Measurements from ENCODE around the gene RAPGEF4.
A peak's percentile ranks its signal among the peaks of the same experiment; 100 is the strongest.
"Not testable (repeated sequence)": the region's sequence is repeated elsewhere in the genome, so short reads cannot be mapped to it uniquely, and the experiment has no call there.

Gene RAPGEF4

DNA sequence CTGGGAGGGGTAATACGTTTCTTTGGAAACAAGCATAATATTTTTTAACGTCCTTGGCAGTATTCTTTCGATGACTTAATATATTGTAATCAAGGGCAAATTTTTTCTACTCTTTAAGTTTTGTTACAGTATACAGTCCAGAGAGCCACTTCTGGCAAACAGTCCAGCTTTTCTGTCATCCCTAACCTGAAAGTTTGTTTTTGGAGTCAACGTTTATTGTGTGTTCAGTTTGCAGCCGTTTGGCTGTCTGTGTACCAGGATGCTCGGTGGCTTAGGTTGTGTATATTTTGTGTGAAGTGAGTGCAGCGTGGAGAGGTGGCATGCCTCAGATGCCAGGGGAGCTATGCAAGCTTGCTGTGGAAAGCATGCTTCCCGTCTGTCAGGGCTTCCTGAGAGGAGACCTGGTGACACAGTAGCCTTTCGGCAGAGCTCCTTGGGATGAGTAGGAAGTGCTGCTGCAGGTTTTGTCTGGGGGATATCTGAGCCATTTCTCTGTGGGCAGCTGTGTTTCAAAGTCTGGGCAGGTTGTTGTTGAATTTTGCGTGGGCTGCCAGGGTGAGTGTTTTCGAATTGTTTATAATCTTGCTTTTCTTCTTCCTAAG is 354.7 kb downstream of the RAPGEF4 start:
- Histone ChIP-seq H3K4me1 (ENCODE audit: low read length) (no peaks in the 10 kb centered on the region), H3K4me2 (ENCODE audit: low read length) (no peak overlapping the region), H3K79me2 (ENCODE audit: low read length) (peaks cover 31% of the 10 kb centered on the region), H3K4me3 (ENCODE audit: low read length) (no peak overlapping the region), H3K27me3 (ENCODE audit: low read depth, low read length) (no peaks in the 10 kb centered on the region), H3K36me3 (replicated peaks; ENCODE audit: low read depth, low read length) (peaks cover 22% of the 10 kb centered on the region), H2AFZ (ENCODE audit: low read depth, low read length) (no peak overlapping the region), H3K27ac (ENCODE audit: low read length) (no peak overlapping the region), H3K9me3 (ENCODE audit: insufficient read depth, low read length) (no peaks in the 10 kb centered on the region), H4K20me1 (ENCODE audit: insufficient read depth, low read length) (0 out of 2 replicates have a peak, but pooled peaks cover 6% of the 10 kb centered on the region), H3K9ac (ENCODE audit: low read length) (no peak overlapping the region)
- TF ChIP-seq, protein P1, sequence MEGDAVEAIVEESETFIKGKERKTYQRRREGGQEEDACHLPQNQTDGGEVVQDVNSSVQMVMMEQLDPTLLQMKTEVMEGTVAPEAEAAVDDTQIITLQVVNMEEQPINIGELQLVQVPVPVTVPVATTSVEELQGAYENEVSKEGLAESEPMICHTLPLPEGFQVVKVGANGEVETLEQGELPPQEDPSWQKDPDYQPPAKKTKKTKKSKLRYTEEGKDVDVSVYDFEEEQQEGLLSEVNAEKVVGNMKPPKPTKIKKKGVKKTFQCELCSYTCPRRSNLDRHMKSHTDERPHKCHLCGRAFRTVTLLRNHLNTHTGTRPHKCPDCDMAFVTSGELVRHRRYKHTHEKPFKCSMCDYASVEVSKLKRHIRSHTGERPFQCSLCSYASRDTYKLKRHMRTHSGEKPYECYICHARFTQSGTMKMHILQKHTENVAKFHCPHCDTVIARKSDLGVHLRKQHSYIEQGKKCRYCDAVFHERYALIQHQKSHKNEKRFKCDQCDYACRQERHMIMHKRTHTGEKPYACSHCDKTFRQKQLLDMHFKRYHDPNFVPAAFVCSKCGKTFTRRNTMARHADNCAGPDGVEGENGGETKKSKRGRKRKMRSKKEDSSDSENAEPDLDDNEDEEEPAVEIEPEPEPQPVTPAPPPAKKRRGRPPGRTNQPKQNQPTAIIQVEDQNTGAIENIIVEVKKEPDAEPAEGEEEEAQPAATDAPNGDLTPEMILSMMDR (IDR thresholded peaks at IDR 0.05; ENCODE audit: low read depth, low read length) = no peak
- TF ChIP-seq EZH2phosphoT487 (IDR thresholded peaks at IDR 0.05; ENCODE audit: low read depth) = no peak

DNA sequence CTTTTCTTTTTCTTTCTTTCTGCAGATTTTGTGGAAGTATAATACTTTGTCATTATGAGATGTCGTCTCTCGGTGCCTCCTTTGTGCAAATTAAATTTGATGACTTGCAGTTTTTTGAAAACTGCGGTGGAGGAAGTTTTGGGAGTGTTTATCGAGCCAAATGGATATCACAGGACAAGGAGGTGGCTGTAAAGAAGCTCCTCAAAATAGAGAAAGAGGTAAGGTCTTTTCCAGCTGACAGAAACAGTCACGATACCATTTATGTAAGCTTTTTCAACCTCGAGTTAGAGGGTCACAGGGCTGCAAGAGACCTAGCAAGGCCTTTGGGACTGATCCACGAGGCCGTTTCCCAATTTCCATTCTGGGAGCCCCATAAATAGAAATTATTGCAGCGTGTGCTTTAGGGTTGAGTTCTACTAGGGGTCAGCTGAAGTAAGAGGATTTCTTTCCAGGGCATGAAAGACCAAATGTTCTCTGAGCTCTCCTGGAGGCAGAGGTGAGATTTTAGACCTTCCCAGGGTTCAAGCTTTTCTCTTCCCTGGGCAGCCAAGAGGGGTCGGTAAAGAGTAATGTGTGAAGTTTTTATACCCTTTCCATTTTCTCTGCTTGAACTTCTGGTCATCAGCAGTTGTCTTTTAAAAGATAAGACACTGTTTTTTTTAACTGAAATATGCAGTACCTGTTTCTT is 355.5 kb downstream of the RAPGEF4 start:
- H3K79me2 ChIP-seq (ENCODE audit: low read length) = peaks cover 31% of the 10 kb centered on the region
- H4K20me1 ChIP-seq (ENCODE audit: insufficient read depth, low read length) = 0 out of 2 replicates have a peak, but pooled peaks cover 6% of the 10 kb centered on the region
- no peak overlapping the region for H2AFZ ChIP-seq (ENCODE audit: low read depth, low read length)
- TF ChIP-seq, protein P1 (IDR thresholded peaks at IDR 0.05; ENCODE audit: low read depth, low read length) = peak; percentile 51
- no peak for TF ChIP-seq EZH2phosphoT487 (IDR thresholded peaks at IDR 0.05; ENCODE audit: low read depth)
- peaks cover 22% of the 10 kb centered on the region for H3K36me3 ChIP-seq (replicated peaks; ENCODE audit: low read depth, low read length)
- no peaks in the 10 kb centered on the region for H3K9me3 ChIP-seq (ENCODE audit: insufficient read depth, low read length)
- no peak overlapping the region for H3K27ac ChIP-seq (ENCODE audit: low read length)
- H3K4me3 ChIP-seq (ENCODE audit: low read length) = no peak overlapping the region
- H3K27me3 ChIP-seq (ENCODE audit: low read depth, low read length) = no peaks in the 10 kb centered on the region
- H3K4me1 ChIP-seq (ENCODE audit: low read length) = no peaks in the 10 kb centered on the region
- H3K4me2 ChIP-seq (ENCODE audit: low read length) = no peak overlapping the region
- no peak overlapping the region for H3K9ac ChIP-seq (ENCODE audit: low read length)

DNA sequence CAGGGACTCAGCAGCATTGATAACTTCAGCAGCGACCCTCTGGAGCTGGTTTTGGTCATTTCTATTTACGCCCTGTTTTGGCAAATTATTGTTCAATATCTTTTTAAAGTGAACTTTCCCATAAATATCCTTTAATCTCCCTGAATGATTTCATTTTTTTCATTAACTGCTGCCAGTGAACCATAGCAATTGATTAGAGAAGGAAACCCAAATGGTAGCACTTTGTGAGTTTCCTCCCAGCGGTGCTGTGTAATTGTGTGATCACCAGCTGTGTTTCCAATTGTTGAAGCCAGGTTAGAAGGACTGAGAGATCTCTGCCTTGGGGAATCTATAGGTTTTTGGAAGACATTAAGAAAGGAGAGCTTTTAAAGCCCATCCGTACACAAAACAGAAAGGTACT is 356.3 kb downstream of the RAPGEF4 start:
- Histone ChIP-seq H2AFZ (ENCODE audit: low read depth, low read length) (no peak overlapping the region), H3K79me2 (ENCODE audit: low read length) (peaks cover 23% of the 10 kb centered on the region), H3K27ac (ENCODE audit: low read length) (no peak overlapping the region), H3K4me3 (ENCODE audit: low read length) (no peak overlapping the region), H3K9ac (ENCODE audit: low read length) (no peak overlapping the region), H3K36me3 (replicated peaks; ENCODE audit: low read depth, low read length) (peaks cover 22% of the 10 kb centered on the region), H4K20me1 (ENCODE audit: insufficient read depth, low read length) (no peaks in the 10 kb centered on the region), H3K27me3 (ENCODE audit: low read depth, low read length) (no peaks in the 10 kb centered on the region), H3K4me1 (ENCODE audit: low read length) (no peaks in the 10 kb centered on the region), H3K9me3 (ENCODE audit: insufficient read depth, low read length) (no peaks in the 10 kb centered on the region), H3K4me2 (ENCODE audit: low read length) (no peak overlapping the region)
- TF ChIP-seq EZH2phosphoT487 (IDR thresholded peaks at IDR 0.05; ENCODE audit: low read depth) = no peak
- TF ChIP-seq, protein P1 (IDR thresholded peaks at IDR 0.05; ENCODE audit: low read depth, low read length) = no peak

DNA sequence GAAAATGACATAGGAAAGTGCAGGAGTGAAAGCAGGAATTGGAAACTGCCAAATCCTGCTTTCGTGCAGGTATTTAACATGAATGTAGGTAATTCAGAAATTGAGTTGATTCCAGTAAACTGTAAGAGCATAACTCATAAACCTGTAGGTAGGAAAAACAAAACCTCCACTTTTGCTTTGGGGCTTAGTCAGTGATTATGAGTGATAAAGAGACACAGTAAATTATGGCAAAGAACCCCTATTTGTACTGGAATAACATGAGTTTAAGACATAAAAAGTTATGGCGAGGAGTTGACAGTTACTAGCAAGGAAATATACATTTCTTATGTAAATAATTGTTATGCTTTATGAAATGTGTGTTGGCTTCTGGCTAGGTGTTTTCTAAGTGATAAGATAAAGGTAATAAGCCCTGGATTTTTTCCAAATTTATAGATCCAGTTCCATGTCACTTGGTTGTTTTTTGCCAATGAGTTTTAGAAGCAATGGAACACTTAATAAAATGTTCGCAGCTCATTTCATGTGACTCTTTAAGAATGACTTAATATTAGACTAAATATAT is 357.3 kb downstream of the RAPGEF4 start:
- Histone ChIP-seq H3K79me2 (ENCODE audit: low read length) (peaks cover 14% of the 10 kb centered on the region), H3K27ac (ENCODE audit: low read length) (no peak overlapping the region), H3K9ac (ENCODE audit: low read length) (no peak overlapping the region), H4K20me1 (ENCODE audit: insufficient read depth, low read length) (no peaks in the 10 kb centered on the region), H3K4me3 (ENCODE audit: low read length) (no peak overlapping the region), H3K4me1 (ENCODE audit: low read length) (no peaks in the 10 kb centered on the region), H3K4me2 (ENCODE audit: low read length) (no peak overlapping the region), H2AFZ (ENCODE audit: low read depth, low read length) (no peak overlapping the region), H3K27me3 (ENCODE audit: low read depth, low read length) (no peaks in the 10 kb centered on the region), H3K36me3 (replicated peaks; ENCODE audit: low read depth, low read length) (peaks cover 25% of the 10 kb centered on the region), H3K9me3 (ENCODE audit: insufficient read depth, low read length) (no peaks in the 10 kb centered on the region)
- TF ChIP-seq, protein P1 (IDR thresholded peaks at IDR 0.05; ENCODE audit: low read depth, low read length) = no peak
- TF ChIP-seq EZH2phosphoT487 (IDR thresholded peaks at IDR 0.05; ENCODE audit: low read depth) = no peak

DNA sequence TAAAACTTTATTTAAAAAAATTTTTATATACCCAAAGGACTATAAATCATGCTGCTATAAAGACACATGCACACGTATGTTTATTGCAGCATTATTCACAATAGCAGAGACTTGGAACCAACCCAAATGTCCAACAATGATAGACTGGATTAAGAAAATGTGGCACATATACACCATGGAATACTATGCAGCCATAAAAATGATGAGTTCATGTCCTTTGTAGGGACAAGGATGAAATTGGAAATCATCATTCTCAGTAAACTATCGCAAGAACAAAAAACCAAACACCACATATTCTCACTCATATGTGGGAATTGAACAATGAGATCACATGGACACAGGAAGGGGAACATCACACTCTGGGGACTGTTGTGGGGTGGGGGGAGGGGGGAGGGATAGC is 358.0 kb downstream of the RAPGEF4 start:
- H3K9ac ChIP-seq (ENCODE audit: low read length); H3K4me1 ChIP-seq (ENCODE audit: low read length); H3K4me2 ChIP-seq (ENCODE audit: low read length); H2AFZ ChIP-seq (ENCODE audit: low read depth, low read length); H3K27ac ChIP-seq (ENCODE audit: low read length); H3K27me3 ChIP-seq (ENCODE audit: low read depth, low read length); H3K4me3 ChIP-seq (ENCODE audit: low read length); H3K9me3 ChIP-seq (ENCODE audit: insufficient read depth, low read length); H4K20me1 ChIP-seq (ENCODE audit: insufficient read depth, low read length): not testable (repeated sequence)
- peaks cover 25% of the 10 kb centered on the region for H3K36me3 ChIP-seq (replicated peaks; ENCODE audit: low read depth, low read length)
- H3K79me2 ChIP-seq (ENCODE audit: low read length) = peaks cover 11% of the 10 kb centered on the region
